OCI-M2 (cell line): ENCODE data around the gene TUBGCP2.

ENCODE experiments used
- DNase-seq: peaks from one replicate; lab custom pipeline; 2025; ENCODE audit not compliant: unreplicated experiment; lab: John Stamatoyannopoulos, UW

TUBGCP2 gene

GRCh38 chr10:133231946-133232574 lies 76.6 kb downstream of the TUBGCP2 start:
- DNase-seq: no peak

- no peak for DNase-seq
Observed at GRCh38 chr10:133231244-133231945, 77.3 kb downstream of the TUBGCP2 start.

- no peak for DNase-seq
Observed at GRCh38 chr10:133230387-133231195, 78.1 kb downstream of the TUBGCP2 start.

- DNase-seq: no peak
Observed at GRCh38 chr10:133230044-133230361, 78.7 kb downstream of the TUBGCP2 start, which contains the start of gene UTF1. TSS of gene UTF1 (plus strand) at chr10:133230217. CDS start at chr10:133230289, 72 bp downstream.

- no peak for DNase-seq
Observed at GRCh38 chr10:133229265-133230043, 79.2 kb downstream of the TUBGCP2 start.
